HEK293 (cell line): ENCODE measurements around the gene PBXIP1.

Source experiments
- CTCF ChIA-PET: fragments of 350-600 bp; formaldehyde crosslinking; extraction: SDS; loops from one replicate; lab custom pipeline; 2021; ENCODE audit warnings: antibody characterized with exemption; lab: Yijun Ruan, JAX
- POLR2A ChIA-PET: fragments of 300-600 bp; formaldehyde crosslinking; extraction: SDS; loops from one replicate; lab custom pipeline; 2020; ENCODE audit warnings: antibody characterized with exemption, inconsistent platforms; lab: Yijun Ruan, JAX
- H3K27ac ChIP-seq: fragments of 200-500 bp; sonication (Bioruptor generic); 2 replicates; pipeline ENCODE4 v1.5.1; 2014; ENCODE audit warnings: low read depth, low read length, control low read depth, inconsistent platforms; ENCODE audit errors: extremely low read depth
- H3K36me3 ChIP-seq, 2 experiments: fragments of 200-500 bp in 1 of 2; sonication (Bioruptor generic) in 1 of 2; 1 replicate in 1 of 2; 2 replicates in 1 of 2; pipeline ENCODE4 v1.5.1; 2014 to 2017; ENCODE audit warnings: inconsistent platforms in 2 of 2, low read length in 2 of 2; ENCODE audit not compliant: control insufficient read depth in 2 of 2, insufficient read depth in 1 of 2
- H3K4me1 ChIP-seq: fragments of 200-500 bp; sonication (Bioruptor generic); 2 replicates; pipeline ENCODE4 v1.5.1; 2014; ENCODE audit warnings: mild to moderate bottlenecking, low read length, inconsistent platforms; ENCODE audit not compliant: control insufficient read depth, insufficient read depth
- H3K4me3 ChIP-seq: 2 replicates; pipeline ENCODE4 v1.5.1; 2011; ENCODE audit warnings: low read depth, mild to moderate bottlenecking, control low read depth, low read length, moderate library complexity
- H3K9me3 ChIP-seq: fragments of 200-500 bp; sonication (Bioruptor generic); 2 replicates; pipeline ENCODE4 v1.5.1; 2014; ENCODE audit warnings: low read depth, low read length, inconsistent platforms; ENCODE audit not compliant: control insufficient read depth, insufficient read depth
- ATF2 ChIP-seq: fragments of 450-650 bp; formaldehyde crosslinking; IDR thresholded peaks from 2 replicates; pipeline ENCODE4 v1.5.1; 2016; ENCODE audit warnings: missing biosample characterization, missing genetic modification characterization, low read depth
- GLI4 ChIP-seq: fragments of 450-650 bp; formaldehyde crosslinking; IDR thresholded peaks from 2 replicates; pipeline ENCODE4 v1.5.1; 2016; ENCODE audit warnings: missing biosample characterization, missing genetic modification characterization
- KLF1 ChIP-seq: fragments of 450-650 bp; formaldehyde crosslinking; IDR thresholded peaks from 2 replicates; pipeline ENCODE4 v1.5.1; 2016; ENCODE audit warnings: missing biosample characterization, missing genetic modification characterization
- KLF9 ChIP-seq: fragments of 450-650 bp; formaldehyde crosslinking; IDR thresholded peaks from 2 replicates; pipeline ENCODE4 v1.5.1; 2016; ENCODE audit warnings: missing biosample characterization, missing genetic modification characterization, low read depth
- REST ChIP-seq: fragments of 450-650 bp; formaldehyde crosslinking; IDR thresholded peaks from 2 replicates; pipeline ENCODE4 v1.5.1; 2016; ENCODE audit warnings: missing biosample characterization, missing genetic modification characterization
- ZBTB20 ChIP-seq: fragments of 450-650 bp; formaldehyde crosslinking; IDR thresholded peaks from 2 replicates; pipeline ENCODE4 v1.5.1; 2016; ENCODE audit warnings: missing biosample characterization, missing genetic modification characterization
- ZBTB6 ChIP-seq: fragments of 450-650 bp; formaldehyde crosslinking; IDR thresholded peaks from 2 replicates; pipeline ENCODE4 v1.5.1; 2017; ENCODE audit warnings: missing biosample characterization, missing genetic modification characterization
- ZFP37 ChIP-seq: fragments of 450-650 bp; formaldehyde crosslinking; IDR thresholded peaks from 2 replicates; pipeline ENCODE4 v1.5.1; 2016; ENCODE audit warnings: missing biosample characterization, missing genetic modification characterization
- ZNF10 ChIP-seq: fragments of 450-650 bp; formaldehyde crosslinking; IDR thresholded peaks from 2 replicates; pipeline ENCODE4 v1.5.1; 2017; ENCODE audit warnings: missing biosample characterization, missing genetic modification characterization
- ZNF121 ChIP-seq: fragments of 450-650 bp; formaldehyde crosslinking; IDR thresholded peaks from 2 replicates; pipeline ENCODE4 v1.5.1; 2016; ENCODE audit warnings: missing biosample characterization, missing genetic modification characterization
- ZNF132 ChIP-seq: fragments of 450-650 bp; formaldehyde crosslinking; IDR thresholded peaks from 2 replicates; pipeline ENCODE4 v1.5.1; 2017; ENCODE audit warnings: missing biosample characterization, missing genetic modification characterization, borderline replicate concordance
- ZNF175 ChIP-seq: fragments of 450-650 bp; formaldehyde crosslinking; IDR thresholded peaks from 2 replicates; pipeline ENCODE4 v1.5.1; 2016; ENCODE audit warnings: missing biosample characterization, missing genetic modification characterization
- ZNF184 ChIP-seq: fragments of 450-650 bp; IDR thresholded peaks from 2 replicates; pipeline ENCODE4 v1.5.1; 2018; ENCODE audit warnings: missing biosample characterization, mild to moderate bottlenecking, missing genetic modification characterization
- ZNF37A ChIP-seq: fragments of 450-650 bp; IDR thresholded peaks from 2 replicates; pipeline ENCODE4 v1.5.1; 2018; ENCODE audit warnings: missing biosample characterization, missing genetic modification characterization
- ZNF426 ChIP-seq: fragments of 450-650 bp; formaldehyde crosslinking; IDR thresholded peaks from 2 replicates; pipeline ENCODE4 v1.5.1; 2017; ENCODE audit warnings: missing biosample characterization, missing genetic modification characterization, mild to moderate bottlenecking, inconsistent platforms, moderate library complexity
- ZNF433 ChIP-seq: fragments of 450-650 bp; formaldehyde crosslinking; IDR thresholded peaks from 2 replicates; pipeline ENCODE4 v1.5.1; 2016; ENCODE audit warnings: missing biosample characterization, missing genetic modification characterization, low read depth
- ZNF488 ChIP-seq: fragments of 450-650 bp; formaldehyde crosslinking; IDR thresholded peaks from 2 replicates; pipeline ENCODE4 v1.5.1; 2016; ENCODE audit warnings: missing biosample characterization, missing genetic modification characterization
- ZNF510 ChIP-seq: fragments of 450-650 bp; formaldehyde crosslinking; IDR thresholded peaks from 2 replicates; pipeline ENCODE4 v1.5.1; 2018; ENCODE audit warnings: mild to moderate bottlenecking, missing genetic modification characterization, missing biosample characterization; ENCODE audit not compliant: insufficient replicate concordance
- ZNF555 ChIP-seq: fragments of 450-650 bp; formaldehyde crosslinking; conservative IDR thresholded peaks from 2 replicates; pipeline ENCODE4 v1.5.1; 2017; ENCODE audit warnings: missing biosample characterization, mild to moderate bottlenecking, missing genetic modification characterization, inconsistent platforms
- ZNF600 ChIP-seq: fragments of 450-650 bp; formaldehyde crosslinking; IDR thresholded peaks from 2 replicates; pipeline ENCODE4 v1.5.1; 2016; ENCODE audit warnings: missing biosample characterization, missing genetic modification characterization
- ZNF76 ChIP-seq: fragments of 450-650 bp; formaldehyde crosslinking; IDR thresholded peaks from 2 replicates; pipeline ENCODE4; 2016; ENCODE audit warnings: low read depth, missing biosample characterization, missing genetic modification characterization, borderline replicate concordance
- ZNF768 ChIP-seq: fragments of 450-650 bp; formaldehyde crosslinking; IDR thresholded peaks from 2 replicates; pipeline ENCODE4 v1.5.1; 2018; ENCODE audit warnings: missing biosample characterization, mild to moderate bottlenecking, missing genetic modification characterization
- ZNF777 ChIP-seq: fragments of 450-650 bp; formaldehyde crosslinking; IDR thresholded peaks from 2 replicates; pipeline ENCODE4 v1.5.1; 2017; ENCODE audit warnings: missing biosample characterization, missing genetic modification characterization, borderline replicate concordance
- ZNF785 ChIP-seq: fragments of 450-650 bp; formaldehyde crosslinking; IDR thresholded peaks from 2 replicates; pipeline ENCODE4 v1.5.1; 2016; ENCODE audit warnings: missing biosample characterization, missing genetic modification characterization
- ZNF837 ChIP-seq: fragments of 450-650 bp; formaldehyde crosslinking; IDR thresholded peaks from 2 replicates; pipeline ENCODE4 v1.5.1; 2016; ENCODE audit warnings: missing biosample characterization, missing genetic modification characterization

Gene PBXIP1

GRCh38 chr1:154911691-154912550, 44.0 kb downstream of the PBXIP1 start:
- no peak overlapping the region for H3K27ac ChIP-seq
- no peak overlapping the region for H3K4me3 ChIP-seq
- H3K4me1 ChIP-seq, result no peaks in the 10 kb centered on the region
- TF ChIP-seq GLI4, result no peak
- TF ChIP-seq ZNF37A (tag by site-specific recombination), result no peak
- TF ChIP-seq ZNF184 (tag by site-specific recombination), result no peak
- TF ChIP-seq ZNF785 (tag by site-specific recombination), result no peak
- TF ChIP-seq ZNF76 (tag by site-specific recombination), result no peak
- no peak for TF ChIP-seq ZNF132 (tag by site-specific recombination)
- TF ChIP-seq ZNF837 (tag by site-specific recombination), result no peak
- TF ChIP-seq KLF9 (tag by site-specific recombination), result no peak
- TF ChIP-seq ZNF600 (tag by site-specific recombination), result no peak
- TF ChIP-seq KLF1 (tag by site-specific recombination), result no peak
- no peak for TF ChIP-seq ATF2 (tag by site-specific recombination)
- no peak for TF ChIP-seq ZNF510 (tag by site-specific recombination)
- no peak for TF ChIP-seq ZNF175 (tag by site-specific recombination)
- no peak for TF ChIP-seq ZNF768
- TF ChIP-seq ZNF433, result no peak
- no peak for TF ChIP-seq ZBTB6 (tag by site-specific recombination)
- no peak for TF ChIP-seq ZNF488 (tag by site-specific recombination)
- POLR2A ChIA-PET, result no interaction called here
- no peaks in the 10 kb centered on the region for H3K36me3 ChIP-seq
- no peaks in the 10 kb centered on the region for H3K9me3 ChIP-seq
- CTCF ChIA-PET, result interaction anchor here (0.6 to 1.2 kb wide), 3 partner anchors 12 to 85 kb away, joined by 3 to 4 read pairs (median 3); no protein-coding TSS in a partner anchor

- Histone ChIP-seq H3K9me3 (no peaks in the 10 kb centered on the region), H3K36me3 (no peaks in the 10 kb centered on the region), H3K4me3 (no peak overlapping the region), H3K27ac (no peak overlapping the region), H3K4me1 (no peaks in the 10 kb centered on the region)
- ChIA-PET CTCF (interaction anchor here (0.6 to 1.2 kb wide), 4 partner anchors 13 to 376 kb away, joined by 3 read pairs; no protein-coding TSS in a partner anchor), POLR2A (no interaction called here)
- TF ChIP-seq ZNF10 (tag by site-specific recombination) (no peak), ZNF121 (tag by site-specific recombination) (no peak), REST (tag by site-specific recombination) (no peak), ZNF777 (no peak), ZBTB20 (no peak), ZNF426 (no peak), ZNF555 (no peak), ZFP37 (tag by site-specific recombination) (no peak)
Observed at GRCh38 chr1:154910851-154911250, 45.0 kb downstream of the PBXIP1 start.
